Activated CD8-positive, alpha-beta memory T cell treated with anti-CD3 and anti-CD28 coated beads, Interleukin-2, amount 10 ng/mL, durations not matched to agents 7 days and 5 days (primary cell): ENCODE results near the gene ONECUT2. TPM values are rescaled to one million over a fixed set of nuclear protein-coding genes. Genes with fewer than 3 reads are reported as not detected.

Experiments
- ATAC-seq: fragments of 150-1000 bp; cut with Tn5 transposase; one replicate; pipeline ENCODE4 v1.10.0; 2021; ENCODE audit warnings: moderate library complexity
- CTCF ChIA-PET: fragments of 350-600 bp; sonication (Branson Sonifier 250); formaldehyde crosslinking; loops from one replicate; lab custom pipeline; 2021; ENCODE audit warnings: antibody characterized with exemption; lab: Charles Lee
- DNase-seq: peaks from one replicate; pipeline ENCODE4 v3.0.0-alpha.2; 2020
- H3K27ac Mint-ChIP-seq: one replicate; pipeline ENCODE4 v1.8.0; 2021; ENCODE audit warnings: mild to moderate bottlenecking, mixed read lengths
- H3K27me3 Mint-ChIP-seq: one replicate; pipeline ENCODE4 v1.8.0; 2021; ENCODE audit warnings: mixed read lengths
- H3K36me3 Mint-ChIP-seq: one replicate; pipeline ENCODE4 v1.8.0; 2021; ENCODE audit warnings: mild to moderate bottlenecking, mixed read lengths
- H3K4me1 Mint-ChIP-seq: one replicate; pipeline ENCODE4 v1.8.0; 2021; ENCODE audit warnings: mixed read lengths
- H3K4me3 Mint-ChIP-seq: one replicate; pipeline ENCODE4 v1.8.0; 2021; ENCODE audit warnings: mild to moderate bottlenecking, moderate library complexity, mixed read lengths
- H3K9me3 Mint-ChIP-seq: one replicate; pipeline ENCODE4 v1.8.0; 2022; ENCODE audit warnings: low read depth, mixed read lengths
- total RNA-seq, 2 experiments: library from RNA; stranded (reverse); gene quantifications; one replicate each; pipeline ENCODE4 v1.2.3, GENCODE V29; 2021

ONECUT2 gene
- total RNA-seq, 2 experiments from 2014 or later: not detected

DNA sequence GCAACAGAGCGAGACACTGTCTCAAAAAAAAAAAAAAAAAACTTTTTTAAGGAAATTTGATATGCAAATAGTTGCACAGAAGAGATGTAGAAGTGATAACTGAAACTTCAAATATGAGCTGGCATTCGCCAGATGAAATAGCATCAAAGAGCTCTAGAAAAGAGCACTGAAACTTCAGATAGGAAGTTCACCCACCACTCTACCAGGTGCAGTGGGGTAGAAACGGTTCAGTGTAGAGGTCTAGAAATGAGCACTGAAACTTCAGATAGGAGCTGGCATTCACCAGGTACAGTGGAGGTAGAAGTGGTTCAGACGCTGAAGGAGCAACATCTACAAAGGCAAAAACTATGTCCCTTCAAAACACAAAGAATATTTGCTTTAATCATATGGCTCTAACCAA lies 9.0 kb upstream of the ONECUT2 start:
- DNase-seq: no peak
- CTCF ChIA-PET: interaction anchor here (0.6 to 1.0 kb wide), 2 partner anchors 9 to 134 kb away, joined by 3 read pairs; partner anchors contain the start of gene ONECUT2

DNA sequence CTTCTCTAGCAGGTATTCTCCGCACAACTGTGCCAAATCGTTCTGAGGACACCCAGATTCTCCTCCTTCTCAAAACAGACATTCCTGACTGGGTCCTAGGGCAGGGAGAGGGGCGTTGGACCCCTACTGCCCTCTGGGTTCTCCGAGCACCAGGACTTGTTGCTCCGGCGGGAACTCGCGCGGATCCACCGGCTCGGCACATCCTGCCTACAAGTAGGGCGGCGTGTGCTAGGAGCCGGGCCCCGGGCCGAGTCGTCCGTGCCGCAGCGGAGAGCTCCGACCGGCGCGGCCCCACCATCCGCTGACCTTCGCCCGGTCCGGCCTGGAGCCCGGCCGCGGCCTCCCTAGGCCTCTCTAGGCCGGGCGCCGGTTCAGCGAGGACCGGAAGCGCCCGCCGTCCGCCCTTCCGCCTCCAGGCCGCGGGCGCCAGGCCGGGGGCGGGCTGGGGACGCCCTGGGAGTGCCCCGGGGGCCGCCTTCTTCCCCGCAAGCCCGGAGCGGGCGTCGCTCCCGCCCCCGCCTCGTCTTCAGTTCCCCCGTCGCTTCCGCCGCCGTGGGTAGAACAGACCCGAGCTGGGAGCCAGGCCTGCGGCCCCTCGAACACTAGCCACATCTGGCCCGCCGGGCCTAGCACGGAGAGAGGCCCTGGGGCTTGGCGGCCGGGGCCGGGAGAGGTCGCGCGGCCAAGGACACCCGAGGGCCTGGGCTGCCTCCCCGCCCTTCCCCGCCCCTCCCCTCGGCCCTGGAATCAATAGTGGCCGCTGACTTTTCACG lies 7.6 kb upstream of the ONECUT2 start:
- Mint-ChIP-seq H3K4me3 (no peak overlapping the region), H3K9me3 (peaks cover 4% of the 10 kb centered on the region), H3K36me3 (peaks cover 3% of the 10 kb centered on the region), H3K27me3 (peaks cover 68% of the 10 kb centered on the region), H3K4me1 (no peaks in the 10 kb centered on the region), H3K27ac (peak overlapping the region; percentile 54)
- DNase-seq: no peak
- CTCF ChIA-PET: no interaction called here
- ATAC-seq: no peak

More for the DNA sequence above, 9.0 kb upstream of the ONECUT2 start:
- Mint-ChIP-seq H3K27ac (no peak overlapping the region), H3K4me3 (no peak overlapping the region), H3K36me3 (peaks cover 3% of the 10 kb centered on the region), H3K27me3 (peaks cover 54% of the 10 kb centered on the region), H3K4me1 (no peaks in the 10 kb centered on the region), H3K9me3 (peaks cover 4% of the 10 kb centered on the region)
- no peak for ATAC-seq

DNA sequence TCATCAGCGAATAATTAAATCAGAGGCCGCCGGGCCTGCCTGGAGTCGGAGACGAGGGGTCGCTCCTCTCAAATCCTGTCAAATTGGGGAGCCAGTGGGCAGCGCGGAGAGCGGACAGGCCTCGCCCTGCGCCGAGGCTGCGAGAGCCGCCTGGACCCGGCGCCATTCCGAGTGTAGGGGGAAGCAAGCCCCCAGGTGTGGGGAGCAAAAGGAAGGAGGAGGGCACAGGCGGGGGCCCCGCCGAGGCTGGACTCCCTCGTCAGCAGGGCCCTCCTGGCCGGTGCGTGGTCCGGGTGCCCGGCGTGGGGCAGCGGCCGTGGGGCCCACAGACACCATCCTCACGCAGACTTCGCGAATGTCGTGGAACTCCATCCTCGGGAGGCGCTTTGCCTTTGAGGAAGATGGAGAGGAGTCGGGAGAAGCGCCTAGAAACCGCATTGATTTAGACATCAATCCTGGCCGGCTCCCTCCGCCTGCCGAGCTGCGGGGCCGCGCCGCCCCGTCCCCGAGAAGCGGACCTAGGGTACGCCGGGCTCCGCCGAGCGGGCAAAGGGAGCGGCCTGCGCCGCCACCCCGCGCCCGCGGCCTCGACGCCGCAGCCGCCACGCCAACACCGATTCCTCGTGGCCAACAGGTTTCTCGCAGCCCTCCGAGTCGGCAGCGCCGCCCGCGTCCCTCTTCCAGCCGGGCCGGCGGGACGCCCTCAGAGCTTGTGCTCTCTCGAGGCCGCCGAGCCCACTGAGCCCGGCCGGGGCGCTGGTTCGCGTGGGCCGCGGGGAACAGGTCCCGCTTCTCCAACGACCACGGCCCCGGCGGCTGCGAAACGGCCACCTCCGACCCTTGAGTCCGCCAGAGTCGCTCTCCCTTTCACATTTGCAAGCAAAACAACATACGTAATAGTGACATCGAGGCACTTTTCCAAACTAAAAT lies 6.7 kb upstream of the ONECUT2 start:
- DNase-seq: no peak
- no peak overlapping the region for H3K27ac Mint-ChIP-seq
- peaks cover 76% of the 10 kb centered on the region for H3K27me3 Mint-ChIP-seq
- peaks cover 3% of the 10 kb centered on the region for H3K36me3 Mint-ChIP-seq
- no peak overlapping the region for H3K4me3 Mint-ChIP-seq
- H3K4me1 Mint-ChIP-seq: no peaks in the 10 kb centered on the region
- H3K9me3 Mint-ChIP-seq: peaks cover 4% of the 10 kb centered on the region
- CTCF ChIA-PET: interaction anchor here (1.0 kb wide), 1 partner anchor 11 kb away, joined by 4 read pairs; no protein-coding TSS in a partner anchor
- ATAC-seq: no peak

DNA sequence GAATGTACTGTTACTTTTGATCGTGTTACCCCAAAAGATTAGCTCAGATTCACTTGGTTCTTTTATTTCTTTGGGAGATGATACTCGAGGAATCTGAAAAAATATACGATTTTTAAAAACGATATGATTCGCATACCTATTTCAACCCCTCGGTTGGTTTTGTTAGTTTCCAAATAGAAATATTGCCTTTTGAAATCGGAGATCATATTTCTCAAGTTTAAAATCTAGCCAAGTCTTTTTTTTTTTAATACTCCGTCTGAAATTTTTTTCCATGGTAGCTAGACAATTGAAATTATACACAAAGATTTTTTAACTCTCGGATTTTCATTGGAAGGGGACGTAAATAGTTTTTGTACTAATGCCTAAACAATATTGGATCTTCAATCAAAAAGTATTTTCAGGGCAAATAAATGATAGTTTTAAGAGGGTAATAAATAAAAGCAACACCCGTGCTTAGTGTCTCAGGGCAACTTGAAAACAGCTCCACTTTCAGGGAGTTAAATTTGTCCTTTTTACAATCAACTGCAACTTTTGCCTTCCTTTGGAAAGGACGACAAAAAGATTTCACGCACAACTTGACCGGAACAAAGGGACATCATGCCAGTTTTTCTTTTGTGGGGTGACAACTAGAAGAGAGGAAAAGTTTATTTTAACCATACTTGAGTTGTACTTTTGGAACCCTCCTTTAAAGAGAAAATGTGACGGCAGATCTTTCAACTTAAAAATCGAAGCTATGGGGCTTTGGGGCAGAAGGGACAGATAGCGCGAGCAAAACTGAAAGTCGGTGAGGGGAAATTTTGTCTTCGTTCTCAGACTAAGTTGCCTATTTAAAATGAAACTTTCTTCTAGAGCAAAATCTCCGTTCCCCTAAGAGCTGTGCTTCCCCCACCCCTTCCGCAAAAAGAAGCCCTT lies 5.8 kb upstream of the ONECUT2 start:
- peak overlapping the region; percentile 24 for H3K27ac Mint-ChIP-seq
- peaks cover 1% of the 10 kb centered on the region for H3K4me1 Mint-ChIP-seq
- ATAC-seq (no peak), DNase-seq (no peak)
- peaks cover 5% of the 10 kb centered on the region for H3K36me3 Mint-ChIP-seq
- CTCF ChIA-PET: interaction anchor here (1.0 to 1.6 kb wide), 2 partner anchors 10 to 12 kb away, joined by 3 to 4 read pairs; no protein-coding TSS in a partner anchor
- peaks cover 86% of the 10 kb centered on the region for H3K27me3 Mint-ChIP-seq
- H3K4me3 Mint-ChIP-seq: no peak overlapping the region
- H3K9me3 Mint-ChIP-seq: peaks cover 4% of the 10 kb centered on the region

DNA sequence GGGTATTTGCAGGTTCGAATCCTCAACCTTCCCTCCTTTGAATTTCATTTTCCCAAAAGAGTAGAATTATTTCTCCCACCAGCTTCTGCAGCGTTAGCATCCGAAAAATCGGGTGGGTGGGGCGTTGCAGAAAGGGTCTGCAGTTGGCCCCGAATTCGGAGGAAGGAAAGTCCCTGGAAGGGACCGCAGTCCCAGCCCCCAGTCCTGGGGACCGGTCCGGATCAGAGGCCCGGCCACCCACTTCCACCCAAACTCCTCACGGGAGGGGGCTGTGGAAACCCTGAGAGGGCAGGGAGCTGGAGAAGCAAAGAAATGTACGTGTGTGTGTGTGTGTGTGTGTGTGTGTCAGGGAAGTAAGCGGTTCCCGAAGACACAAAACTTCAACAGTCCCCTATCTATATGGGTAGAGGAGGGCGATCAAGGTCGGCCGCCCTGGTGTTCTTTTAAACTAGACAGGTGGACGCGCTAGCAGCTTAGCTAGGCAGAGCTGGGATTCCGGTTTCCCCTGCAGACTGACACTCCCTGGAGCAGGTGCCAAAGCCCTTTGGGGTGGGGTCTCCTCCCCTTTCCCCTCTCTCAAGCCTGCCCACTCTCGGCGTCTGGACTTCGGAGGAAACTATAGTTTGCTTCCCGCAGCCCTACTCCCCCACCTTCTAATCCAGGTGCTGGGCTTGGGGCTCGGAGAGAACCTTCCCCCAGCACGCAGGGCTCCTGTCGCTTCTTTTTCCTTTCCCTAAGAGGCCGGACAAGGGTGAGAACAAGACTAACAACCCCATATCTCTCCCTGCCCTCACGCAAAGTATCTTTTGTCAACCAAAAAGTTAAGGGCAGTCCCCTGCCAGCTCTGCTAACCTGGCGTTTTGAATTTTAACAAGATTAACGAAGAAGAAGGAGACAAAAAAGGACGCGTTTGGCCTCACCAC lies 4.8 kb upstream of the ONECUT2 start:
- no peak for DNase-seq
- Mint-ChIP-seq H3K27ac (no peak overlapping the region), H3K36me3 (peaks cover 5% of the 10 kb centered on the region), H3K4me3 (no peak overlapping the region), H3K9me3 (peaks cover 4% of the 10 kb centered on the region), H3K4me1 (peaks cover 2% of the 10 kb centered on the region), H3K27me3 (peaks cover 84% of the 10 kb centered on the region)
- no peak for ATAC-seq
- CTCF ChIA-PET: interaction anchor here (1.6 kb wide), 1 partner anchor 11 kb away, joined by 3 read pairs; no protein-coding TSS in a partner anchor

DNA sequence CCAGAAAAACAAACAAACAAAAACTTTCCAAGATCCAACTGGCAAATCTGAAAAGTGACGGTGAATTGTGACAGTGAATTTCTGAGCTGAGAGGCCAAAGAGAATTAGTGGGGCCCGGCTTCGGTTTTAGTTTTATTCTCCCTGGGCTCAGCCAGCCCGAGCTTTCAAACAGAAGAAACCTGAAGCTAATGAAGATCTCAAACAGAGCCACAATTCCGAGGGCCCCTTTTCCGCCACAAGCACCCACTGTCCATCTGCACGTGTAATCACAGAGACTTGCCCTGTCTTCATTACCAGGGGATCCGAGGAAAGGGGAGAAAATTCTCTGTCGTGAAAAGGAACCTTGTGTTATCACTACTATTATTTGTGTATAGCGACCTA lies 4.2 kb upstream of the ONECUT2 start:
- Mint-ChIP-seq H3K4me1 (peaks cover 3% of the 10 kb centered on the region), H3K9me3 (peaks cover 4% of the 10 kb centered on the region), H3K27me3 (peaks cover 82% of the 10 kb centered on the region), H3K36me3 (peaks cover 6% of the 10 kb centered on the region), H3K27ac (no peak overlapping the region), H3K4me3 (no peak overlapping the region)
- ATAC-seq (no peak), DNase-seq (no peak)
- CTCF ChIA-PET: interaction anchor here (1.6 kb wide), 1 partner anchor 11 kb away, joined by 3 read pairs; no protein-coding TSS in a partner anchor

DNA sequence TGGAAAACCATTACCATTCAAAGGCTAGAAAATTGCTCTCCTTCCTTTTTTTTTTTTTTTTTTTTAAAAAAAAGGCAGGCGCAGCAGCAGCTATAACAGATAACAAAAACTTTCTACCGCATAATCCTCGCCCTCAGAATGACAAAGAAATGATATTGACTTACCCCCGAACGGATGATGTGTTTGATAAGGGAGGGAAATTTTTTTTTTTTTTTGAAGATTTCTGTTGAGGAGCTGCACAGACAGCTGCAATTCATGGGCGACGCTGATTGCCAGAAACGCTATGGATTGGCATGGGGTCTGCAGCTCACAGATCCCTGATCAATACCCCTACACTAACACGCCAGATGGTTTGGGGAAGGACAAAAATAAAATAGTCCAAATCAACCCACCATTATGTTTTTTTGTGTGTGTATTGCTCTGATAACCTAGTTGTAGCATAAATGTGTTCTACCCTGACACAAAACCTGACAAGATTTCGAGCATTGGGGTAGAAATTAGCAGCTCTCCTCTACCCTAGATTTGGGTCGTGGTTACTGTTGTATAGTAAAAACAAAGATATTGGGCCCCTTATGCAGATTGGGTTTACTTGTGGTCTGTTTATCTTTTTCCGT lies 3.6 kb upstream of the ONECUT2 start:
- peaks cover 82% of the 10 kb centered on the region for H3K27me3 Mint-ChIP-seq
- peaks cover 5% of the 10 kb centered on the region for H3K4me1 Mint-ChIP-seq
- peaks cover 10% of the 10 kb centered on the region for H3K36me3 Mint-ChIP-seq
- no peak overlapping the region for H3K4me3 Mint-ChIP-seq
- ATAC-seq (no peak), DNase-seq (no peak)
- peaks cover 4% of the 10 kb centered on the region for H3K9me3 Mint-ChIP-seq
- CTCF ChIA-PET: interaction anchor here (1.6 kb wide), 1 partner anchor 10 kb away, joined by 3 read pairs; no protein-coding TSS in a partner anchor
- H3K27ac Mint-ChIP-seq: no peak overlapping the region

- H3K36me3 Mint-ChIP-seq: peaks cover 10% of the 10 kb centered on the region
- ATAC-seq: no peak
- H3K27ac Mint-ChIP-seq: no peak overlapping the region
- H3K4me1 Mint-ChIP-seq: peaks cover 9% of the 10 kb centered on the region
- peaks cover 2% of the 10 kb centered on the region for H3K9me3 Mint-ChIP-seq
- peaks cover 83% of the 10 kb centered on the region for H3K27me3 Mint-ChIP-seq
- no peak overlapping the region for H3K4me3 Mint-ChIP-seq
- no peak for DNase-seq
- CTCF ChIA-PET: no interaction called here
These were observed 3.0 kb upstream of the ONECUT2 start for GRCh38 chr18:57432140-57432539.

DNA sequence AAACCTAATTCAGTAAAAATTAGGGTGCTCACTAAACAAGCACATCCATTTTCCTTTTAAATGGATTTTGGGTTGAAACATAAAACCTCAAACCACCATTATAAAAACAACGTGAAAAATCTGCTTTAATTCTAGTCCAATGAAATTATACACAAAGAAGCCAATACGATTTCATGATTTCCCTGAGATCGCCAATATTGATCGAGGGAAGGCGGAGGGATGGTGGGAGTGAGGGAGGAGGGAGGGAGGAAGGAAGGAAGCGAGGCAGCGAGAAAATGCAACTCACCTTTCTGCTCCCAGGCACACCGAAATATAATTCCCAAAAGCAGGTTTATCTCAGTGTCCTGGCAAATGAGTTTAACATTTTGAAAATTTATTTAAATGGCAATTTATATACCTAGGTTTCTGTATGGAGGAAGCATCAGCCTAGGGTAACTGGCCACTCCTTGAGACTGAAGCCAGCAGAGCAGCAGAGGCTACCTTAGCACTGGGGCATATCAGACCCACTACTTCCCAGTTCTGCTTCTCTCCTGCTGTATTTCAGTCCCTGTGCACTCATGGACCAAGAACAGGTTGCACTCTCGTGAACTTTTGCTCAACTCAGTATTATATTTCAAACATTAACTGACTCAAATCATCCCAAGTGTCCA lies 2.3 kb upstream of the ONECUT2 start:
- Mint-ChIP-seq H3K27me3 (peaks cover 85% of the 10 kb centered on the region), H3K9me3 (peaks cover 2% of the 10 kb centered on the region), H3K4me3 (no peak overlapping the region), H3K27ac (no peak overlapping the region), H3K36me3 (peaks cover 10% of the 10 kb centered on the region), H3K4me1 (peaks cover 9% of the 10 kb centered on the region)
- CTCF ChIA-PET: no interaction called here
- DNase-seq (no peak), ATAC-seq (no peak)

DNA sequence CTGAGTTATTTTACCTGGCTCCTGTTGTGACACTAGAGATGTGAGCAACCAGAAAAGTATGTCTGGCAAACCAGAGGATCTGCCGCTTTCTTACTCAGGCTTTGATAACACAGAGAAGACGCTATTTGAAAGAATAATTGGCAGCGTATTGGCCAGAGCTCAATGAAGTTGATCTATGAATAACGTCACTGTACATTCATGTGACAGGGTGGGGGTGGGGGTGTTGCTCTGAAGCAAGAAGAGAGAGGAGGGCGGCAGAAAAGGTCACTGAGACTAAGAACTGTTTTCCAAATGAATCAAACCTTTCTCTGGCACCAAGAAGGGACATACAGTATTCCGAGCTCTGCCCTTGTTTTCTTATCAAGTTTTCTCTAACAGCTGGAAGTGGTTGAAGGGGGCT lies 1.7 kb upstream of the ONECUT2 start:
- no peak for ATAC-seq
- H3K27me3 Mint-ChIP-seq: peaks cover 87% of the 10 kb centered on the region
- no peak overlapping the region for H3K4me3 Mint-ChIP-seq
- H3K27ac Mint-ChIP-seq: no peak overlapping the region
- CTCF ChIA-PET: no interaction called here
- peaks cover 10% of the 10 kb centered on the region for H3K36me3 Mint-ChIP-seq
- H3K4me1 Mint-ChIP-seq: peaks cover 9% of the 10 kb centered on the region
- no peak for DNase-seq
- H3K9me3 Mint-ChIP-seq: peaks cover 2% of the 10 kb centered on the region

GRCh38 chr18:57433934-57434535 lies 1.1 kb upstream of the ONECUT2 start:
- no peak for ATAC-seq
- Mint-ChIP-seq H3K4me1 (peaks cover 11% of the 10 kb centered on the region), H3K27ac (peak overlapping the region; percentile 59), H3K9me3 (peaks cover under 1% of the 10 kb centered on the region), H3K27me3 (peaks cover 90% of the 10 kb centered on the region), H3K36me3 (peaks cover 8% of the 10 kb centered on the region), H3K4me3 (no peak overlapping the region)
- CTCF ChIA-PET: no interaction called here
- no peak for DNase-seq
